Progenitor cell of endocrine pancreas (in vitro differentiated cells): ENCODE results near the gene PKP2. TPM values are rescaled to one million over a fixed set of nuclear protein-coding genes. Genes with fewer than 3 reads are reported as not detected.

Experiments used
- DNase-seq: peaks from one replicate; pipeline ENCODE4 v3.0.0; 2021; ENCODE audit warnings: low spot score; ENCODE audit not compliant: unreplicated experiment
- H3K27ac Mint-ChIP-seq: 2 replicates; pipeline ENCODE4 v1.8.0; 2021; ENCODE audit warnings: mild to moderate bottlenecking, moderate library complexity, mixed read lengths
- H3K27me3 Mint-ChIP-seq: 2 replicates; pipeline ENCODE4 v1.8.0; 2021; ENCODE audit warnings: mixed read lengths
- H3K36me3 Mint-ChIP-seq: 2 replicates; pipeline ENCODE4 v1.8.0; 2022; ENCODE audit warnings: mixed read lengths; ENCODE audit not compliant: insufficient read depth
- H3K4me1 Mint-ChIP-seq: 2 replicates; pipeline ENCODE4 v1.8.0; 2021; ENCODE audit warnings: low read depth, mixed read lengths
- H3K4me3 Mint-ChIP-seq: 2 replicates; pipeline ENCODE4 v1.8.0; 2021; ENCODE audit warnings: low read depth, mild to moderate bottlenecking, moderate library complexity, mixed read lengths
- H3K9me3 Mint-ChIP-seq: 2 replicates; pipeline ENCODE4 v1.8.0; 2021; ENCODE audit warnings: low read depth, mixed read lengths
- total RNA-seq: library from RNA; stranded (reverse); gene quantifications from 2 replicates; pipeline ENCODE4 v1.2.1, GENCODE V29; 2021
- TF ChIP-seq, protein P1 (sequence below): fragments of 200-600 bp; sonication (generic); IDR thresholded peaks from one replicate; pipeline ENCODE4 v1.5.0; 2021; ENCODE audit warnings: antibody characterized with exemption, mild to moderate bottlenecking; ENCODE audit not compliant: unreplicated experiment

The PKP2 gene
- total RNA-seq, 1 donor from 2014 or later = 103 TPM

GRCh38 chr12:32757157-32757556 lies 139.4 kb downstream of the PKP2 start:
- peaks cover 13% of the 10 kb centered on the region for H3K36me3 Mint-ChIP-seq
- H3K4me3 Mint-ChIP-seq = no peak overlapping the region
- H3K9me3 Mint-ChIP-seq = no peaks in the 10 kb centered on the region
- TF ChIP-seq, protein P1, sequence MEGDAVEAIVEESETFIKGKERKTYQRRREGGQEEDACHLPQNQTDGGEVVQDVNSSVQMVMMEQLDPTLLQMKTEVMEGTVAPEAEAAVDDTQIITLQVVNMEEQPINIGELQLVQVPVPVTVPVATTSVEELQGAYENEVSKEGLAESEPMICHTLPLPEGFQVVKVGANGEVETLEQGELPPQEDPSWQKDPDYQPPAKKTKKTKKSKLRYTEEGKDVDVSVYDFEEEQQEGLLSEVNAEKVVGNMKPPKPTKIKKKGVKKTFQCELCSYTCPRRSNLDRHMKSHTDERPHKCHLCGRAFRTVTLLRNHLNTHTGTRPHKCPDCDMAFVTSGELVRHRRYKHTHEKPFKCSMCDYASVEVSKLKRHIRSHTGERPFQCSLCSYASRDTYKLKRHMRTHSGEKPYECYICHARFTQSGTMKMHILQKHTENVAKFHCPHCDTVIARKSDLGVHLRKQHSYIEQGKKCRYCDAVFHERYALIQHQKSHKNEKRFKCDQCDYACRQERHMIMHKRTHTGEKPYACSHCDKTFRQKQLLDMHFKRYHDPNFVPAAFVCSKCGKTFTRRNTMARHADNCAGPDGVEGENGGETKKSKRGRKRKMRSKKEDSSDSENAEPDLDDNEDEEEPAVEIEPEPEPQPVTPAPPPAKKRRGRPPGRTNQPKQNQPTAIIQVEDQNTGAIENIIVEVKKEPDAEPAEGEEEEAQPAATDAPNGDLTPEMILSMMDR = no peak
- H3K4me1 Mint-ChIP-seq = peaks cover 23% of the 10 kb centered on the region
- peaks cover 3% of the 10 kb centered on the region for H3K27me3 Mint-ChIP-seq
- peak overlapping the region; percentile 10 for H3K27ac Mint-ChIP-seq
- DNase-seq = no peak

DNA sequence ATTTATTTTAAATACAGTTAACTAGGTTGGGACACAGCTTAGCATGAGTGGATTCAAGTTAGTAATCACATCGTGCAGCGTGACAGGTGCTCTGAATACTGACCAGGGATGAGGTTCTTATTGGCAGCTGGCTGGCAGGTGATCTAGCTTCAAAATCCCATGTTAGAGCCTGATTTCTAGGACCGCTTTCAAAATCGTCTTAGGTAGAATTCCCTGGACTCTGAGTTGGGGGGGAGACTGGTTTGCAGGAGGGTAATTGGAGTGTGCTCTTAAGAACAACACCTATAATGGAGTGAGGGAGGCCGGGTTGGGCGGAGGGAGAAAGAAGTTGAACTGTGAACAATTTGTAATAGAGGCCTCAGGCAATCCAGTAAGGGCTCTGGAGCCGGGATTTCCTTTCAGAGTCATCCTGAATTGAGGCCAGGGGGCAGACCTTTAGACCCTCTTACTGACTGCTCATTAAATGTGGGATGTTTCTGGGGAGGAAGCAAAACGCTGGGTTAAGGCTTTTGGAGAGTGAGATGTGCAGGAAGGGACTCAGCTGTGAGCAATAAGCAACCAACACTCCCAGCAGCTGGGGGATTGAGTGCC lies 140.0 kb downstream of the PKP2 start:
- no peak for DNase-seq
- peak overlapping the region; percentile 98 for H3K27ac Mint-ChIP-seq
- H3K27me3 Mint-ChIP-seq = no peaks in the 10 kb centered on the region
- no peaks in the 10 kb centered on the region for H3K9me3 Mint-ChIP-seq
- H3K36me3 Mint-ChIP-seq = peaks cover 18% of the 10 kb centered on the region
- peaks cover 23% of the 10 kb centered on the region for H3K4me1 Mint-ChIP-seq
- TF ChIP-seq, protein P1 = no peak
- peak overlapping the region; percentile 98 for H3K4me3 Mint-ChIP-seq

- peak within 1 kb of the TSS; percentile 98 for H3K27ac Mint-ChIP-seq
- H3K4me1 Mint-ChIP-seq = peaks cover 23% of the 10 kb centered on the region
- H3K9me3 Mint-ChIP-seq = no peaks in the 10 kb centered on the region
- H3K4me3 Mint-ChIP-seq = peak within 1 kb of the TSS; percentile 98
- H3K27me3 Mint-ChIP-seq = no peaks in the 10 kb centered on the region
- H3K36me3 Mint-ChIP-seq = peaks cover 23% of the 10 kb centered on the region
- TF ChIP-seq, protein P1 = peak; percentile 98
- peak; percentile 93 for DNase-seq
Measured at GRCh38 chr12:32755654-32756475, 140.7 kb downstream of the PKP2 start, which contains the start of gene YARS2. Gene YARS2 (minus strand): TSS chr12:32755897. CDS start chr12:32755874, 23 bp downstream.

DNA sequence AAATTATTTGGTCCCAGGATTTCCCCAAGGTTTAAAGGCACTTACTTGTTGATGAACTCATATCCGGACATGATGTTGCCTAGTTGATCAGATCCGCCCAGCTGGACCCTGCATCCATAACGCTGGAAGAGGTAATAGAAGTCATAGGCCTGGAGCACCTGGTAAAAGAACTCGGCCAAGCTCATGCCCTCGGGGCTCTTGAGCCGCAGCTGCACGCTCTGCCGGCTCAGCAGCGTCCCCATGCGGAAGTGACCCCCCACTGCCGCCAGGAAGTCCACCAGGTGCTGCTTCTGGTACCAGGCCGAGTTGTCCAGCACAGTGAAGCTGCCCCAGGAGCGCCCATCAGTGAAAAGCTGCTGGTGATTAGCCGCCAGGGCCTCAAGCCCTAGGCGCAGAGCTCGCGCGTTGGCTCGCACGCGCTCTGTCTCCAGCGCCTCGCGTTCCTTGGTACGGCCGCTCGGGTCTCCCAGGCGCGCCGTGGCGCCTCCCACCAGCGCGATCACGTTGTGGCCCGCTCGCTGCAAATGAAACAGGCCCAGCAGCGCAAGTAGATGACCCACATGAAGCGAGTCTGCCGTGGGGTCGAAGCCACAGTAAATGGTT lies 141.4 kb downstream of the PKP2 start:
- DNase-seq = peak; percentile 79
- peaks cover 23% of the 10 kb centered on the region for H3K4me1 Mint-ChIP-seq
- peak overlapping the region; percentile 98 for H3K27ac Mint-ChIP-seq
- H3K9me3 Mint-ChIP-seq = no peaks in the 10 kb centered on the region
- TF ChIP-seq, protein P1 = peak; percentile 95
- H3K27me3 Mint-ChIP-seq = no peaks in the 10 kb centered on the region
- peak overlapping the region; percentile 98 for H3K4me3 Mint-ChIP-seq
- H3K36me3 Mint-ChIP-seq = peaks cover 28% of the 10 kb centered on the region

DNA sequence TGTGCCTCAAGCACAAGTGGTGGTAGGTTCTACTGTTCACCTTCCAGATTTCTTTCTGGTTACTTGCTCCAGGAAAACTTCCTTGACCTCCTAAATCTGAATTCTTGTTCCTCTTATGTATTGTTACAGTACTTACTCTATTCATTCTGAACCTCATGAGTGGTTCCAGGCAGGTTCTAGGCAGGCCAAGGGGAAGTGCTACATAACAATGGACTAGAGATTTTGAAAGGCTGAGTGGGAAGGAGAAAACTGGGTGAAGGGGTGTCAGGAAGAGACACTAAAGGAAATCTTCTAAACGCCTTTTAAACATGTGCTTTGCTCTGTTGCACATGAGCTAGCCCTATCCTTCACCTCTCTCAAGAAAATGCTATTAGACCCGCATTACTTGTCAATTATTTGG lies 142.5 kb downstream of the PKP2 start:
- DNase-seq = no peak

More for the DNA sequence above, 142.5 kb downstream of the PKP2 start:
- H3K27me3 Mint-ChIP-seq = no peaks in the 10 kb centered on the region
- peak overlapping the region; percentile 98 for H3K4me3 Mint-ChIP-seq
- H3K4me1 Mint-ChIP-seq = peaks cover 23% of the 10 kb centered on the region
- peaks cover 32% of the 10 kb centered on the region for H3K36me3 Mint-ChIP-seq
- no peaks in the 10 kb centered on the region for H3K9me3 Mint-ChIP-seq
- TF ChIP-seq, protein P1 = no peak
- H3K27ac Mint-ChIP-seq = peak overlapping the region; percentile 98
